ENCODE measurements around the gene KDM4B.

- no peak for TF ChIP-seq POLR2AphosphoS5 (IDR thresholded peaks at IDR 0.05)
- no peak for TF ChIP-seq CTCF (IDR thresholded peaks at IDR 0.05)
- TF ChIP-seq POLR2A (IDR thresholded peaks at IDR 0.05), result no peak
- TF ChIP-seq EP300 (IDR thresholded peaks at IDR 0.05), result no peak
These were observed 162.2 kb downstream of the KDM4B start for GRCh38 chr19:5131031-5131505.
